HEK293T (cell line): ENCODE measurements around the gene NFIC.
"Not testable (repeated sequence)": the region's sequence is repeated elsewhere in the genome, so short reads cannot be mapped to it uniquely, and the experiment has no call there.

Experiments
- CTCF ChIA-PET: fragments of 350-600 bp; formaldehyde crosslinking; extraction: SDS; loops from one replicate; lab custom pipeline; 2021; ENCODE audit warnings: antibody characterized with exemption, inconsistent platforms; lab: Yijun Ruan, JAX
- POLR2A ChIA-PET: fragments of 350-600 bp; formaldehyde crosslinking; extraction: SDS; loops from one replicate; lab custom pipeline; 2020; ENCODE audit warnings: antibody characterized with exemption, inconsistent platforms; lab: Yijun Ruan, JAX
- DNase-seq: peaks from one replicate; pipeline ENCODE4 v3.0.0; 2012; ENCODE audit warnings: mixed read lengths; ENCODE audit errors: extremely low spot score
- ARNT ChIP-seq: fragments of 450-650 bp; IDR thresholded peaks from 2 replicates; pipeline ENCODE4 v1.6.1; 2017; ENCODE audit warnings: mild to moderate bottlenecking
- BHLHE40 ChIP-seq: fragments of 450-650 bp; IDR thresholded peaks from 2 replicates; pipeline ENCODE4 v1.6.1; 2016; ENCODE audit warnings: mild to moderate bottlenecking, moderate library complexity, borderline replicate concordance
- CTBP1 ChIP-seq: fragments of 450-650 bp; IDR thresholded peaks from 2 replicates; pipeline ENCODE4 v1.6.1; 2016; ENCODE audit warnings: borderline replicate concordance
- ELF4 ChIP-seq: fragments of 450-650 bp; IDR thresholded peaks from 2 replicates; pipeline ENCODE4 v1.6.1; 2017; ENCODE audit warnings: antibody characterized with exemption
- FOXA1 ChIP-seq: fragments of 450-650 bp; IDR thresholded peaks from 2 replicates; pipeline ENCODE4 v1.6.1; 2016; ENCODE audit warnings: mild to moderate bottlenecking
- FOXK2 ChIP-seq: fragments of 450-650 bp; IDR thresholded peaks from 2 replicates; pipeline ENCODE4 v1.6.1; 2016; ENCODE audit warnings: mild to moderate bottlenecking
- FOXM1 ChIP-seq: fragments of 450-650 bp; IDR thresholded peaks from 2 replicates; pipeline ENCODE4 v1.6.1; 2017; ENCODE audit warnings: mild to moderate bottlenecking, borderline replicate concordance
- HDGF ChIP-seq: fragments of 450-650 bp; IDR thresholded peaks from 2 replicates; pipeline ENCODE4 v1.6.1; 2017; ENCODE audit warnings: antibody characterized with exemption, borderline replicate concordance
- L3MBTL2 ChIP-seq: fragments of 450-650 bp; conservative IDR thresholded peaks from 2 replicates; pipeline ENCODE4 v1.6.1; 2016; ENCODE audit warnings: mild to moderate bottlenecking
- LEF1 ChIP-seq: fragments of 450-650 bp; IDR thresholded peaks from 2 replicates; pipeline ENCODE4 v1.6.1; 2017; ENCODE audit warnings: mild to moderate bottlenecking, borderline replicate concordance
- NFRKB ChIP-seq: fragments of 450-650 bp; IDR thresholded peaks from 2 replicates; pipeline ENCODE4 v1.6.1; 2016; ENCODE audit warnings: mild to moderate bottlenecking, moderate library complexity
- SP1 ChIP-seq: fragments of 450-650 bp; IDR thresholded peaks from 2 replicates; pipeline ENCODE4 v1.6.1; 2017
- SUZ12 ChIP-seq: fragments of 450-650 bp; IDR thresholded peaks from 2 replicates; pipeline ENCODE4 v1.6.1; 2016; ENCODE audit warnings: mild to moderate bottlenecking
- TARDBP ChIP-seq: fragments of 450-650 bp; IDR thresholded peaks from 2 replicates; pipeline ENCODE4 v1.6.1; 2016
- ZNF384 ChIP-seq: fragments of 450-650 bp; IDR thresholded peaks from 2 replicates; pipeline ENCODE4 v1.6.1; 2016
- TF ChIP-seq, protein P1 (sequence below): fragments of 450-650 bp; IDR thresholded peaks from 2 replicates; pipeline ENCODE4 v1.6.1; 2016

Gene NFIC

GRCh38 chr19:3420909-3421619 lies 54.7 kb downstream of the NFIC start:
- ChIA-PET CTCF (no interaction called here), POLR2A (interaction anchor here (1.3 kb wide), 1 partner anchor 12 kb away, joined by 3 read pairs; no protein-coding TSS in a partner anchor)
- TF ChIP-seq, protein P1, sequence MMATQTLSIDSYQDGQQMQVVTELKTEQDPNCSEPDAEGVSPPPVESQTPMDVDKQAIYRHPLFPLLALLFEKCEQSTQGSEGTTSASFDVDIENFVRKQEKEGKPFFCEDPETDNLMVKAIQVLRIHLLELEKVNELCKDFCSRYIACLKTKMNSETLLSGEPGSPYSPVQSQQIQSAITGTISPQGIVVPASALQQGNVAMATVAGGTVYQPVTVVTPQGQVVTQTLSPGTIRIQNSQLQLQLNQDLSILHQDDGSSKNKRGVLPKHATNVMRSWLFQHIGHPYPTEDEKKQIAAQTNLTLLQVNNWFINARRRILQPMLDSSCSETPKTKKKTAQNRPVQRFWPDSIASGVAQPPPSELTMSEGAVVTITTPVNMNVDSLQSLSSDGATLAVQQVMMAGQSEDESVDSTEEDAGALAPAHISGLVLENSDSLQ = no peak
- TF ChIP-seq TARDBP = no peak
- DNase-seq = no peak

DNA sequence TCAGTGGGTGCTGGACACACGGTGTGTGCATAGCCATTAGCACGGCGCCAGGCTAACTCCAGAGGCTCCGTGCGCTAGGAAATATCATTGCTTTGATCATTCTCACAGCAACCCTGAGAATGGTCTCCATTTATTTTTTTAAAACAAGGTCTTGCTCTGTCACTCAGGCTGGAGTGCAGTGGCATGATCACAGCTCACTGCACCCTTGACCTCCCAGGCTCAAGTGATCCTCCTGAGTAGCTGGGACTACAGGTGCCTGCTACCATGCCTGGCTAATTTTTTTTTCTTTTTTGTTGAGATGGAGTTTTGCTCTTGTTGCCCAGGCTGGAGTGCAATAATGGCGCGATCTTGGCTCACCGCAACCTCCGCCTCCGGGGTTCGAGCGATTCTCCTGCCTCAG lies 55.3 kb downstream of the NFIC start:
- POLR2A ChIA-PET = interaction anchor here (1.3 kb wide), 1 partner anchor 12 kb away, joined by 3 read pairs; no protein-coding TSS in a partner anchor
- DNase-seq, CTCF ChIA-PET: not testable (repeated sequence)

DNA sequence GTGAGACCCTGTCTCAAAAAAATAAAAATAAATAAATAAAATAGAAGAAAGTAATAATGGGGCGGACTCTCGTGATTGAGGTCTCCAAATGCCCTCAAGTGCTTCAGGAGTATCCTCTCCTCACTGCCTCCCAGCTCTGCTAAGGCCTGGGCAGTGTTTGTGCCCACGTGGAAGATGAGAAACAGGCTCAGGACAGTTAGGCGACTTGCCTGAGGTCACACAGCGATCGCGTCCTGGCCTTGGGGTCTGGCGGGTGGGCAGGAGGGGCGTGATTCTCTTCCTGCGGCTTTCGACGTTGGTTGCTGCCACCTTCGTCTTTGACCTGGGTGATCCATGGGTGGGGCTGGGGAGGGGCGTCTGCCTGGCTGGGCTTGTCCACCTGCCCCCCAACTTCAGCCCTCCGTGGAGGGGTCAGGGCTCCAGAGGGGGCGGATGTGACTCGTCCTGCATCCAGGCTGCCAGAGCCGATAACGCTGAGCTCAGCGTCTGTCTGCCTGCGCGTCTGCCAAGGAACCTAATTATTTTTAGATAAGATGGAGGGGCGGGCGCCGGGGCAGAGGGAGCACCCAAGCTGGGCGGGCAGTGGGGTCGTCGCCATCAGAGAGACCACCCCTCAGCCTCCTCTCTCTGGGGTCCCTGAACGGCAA lies 56.9 kb downstream of the NFIC start:
- ChIA-PET CTCF (interaction anchor here (1.1 kb wide), 1 partner anchor 15 kb away, joined by 3 read pairs; no protein-coding TSS in a partner anchor), POLR2A (no interaction called here)
- DNase-seq = no peak
- TF ChIP-seq CTBP1 (no peak), ZNF384 (no peak), FOXK2 (no peak), ELF4 (no peak), LEF1 (no peak), NFRKB (no peak), HDGF (no peak), TARDBP (no peak), ARNT (no peak)

- ChIA-PET POLR2A (no interaction called here), CTCF (no interaction called here)
- no peak for DNase-seq
- TF ChIP-seq SP1 = no peak
- TF ChIP-seq ZNF384 = no peak
- no peak for TF ChIP-seq HDGF
- no peak for TF ChIP-seq SUZ12
- TF ChIP-seq, protein P1 = no peak
- TF ChIP-seq NFRKB = no peak
- no peak for TF ChIP-seq FOXM1
- no peak for TF ChIP-seq LEF1
- TF ChIP-seq BHLHE40 = no peak
Measured at GRCh38 chr19:3426433-3426832, 60.0 kb downstream of the NFIC start.

DNA sequence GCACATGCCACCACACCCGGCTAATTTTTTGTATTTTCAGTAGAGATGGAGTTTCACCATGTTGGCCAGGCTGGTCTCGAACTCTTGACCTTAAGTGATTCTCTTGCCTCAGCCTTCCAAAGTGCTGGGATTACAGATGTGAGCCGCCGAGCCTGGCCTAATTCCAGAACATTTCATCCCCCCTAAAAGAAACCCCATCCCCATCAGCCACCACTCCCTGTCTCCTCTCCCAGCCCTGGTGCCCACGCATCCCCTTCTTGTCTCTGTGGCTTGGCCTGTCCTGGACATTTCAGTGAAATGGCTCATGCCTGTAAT lies 63.9 kb downstream of the NFIC start:
- DNase-seq, POLR2A ChIA-PET: not testable (repeated sequence)
- CTCF ChIA-PET = interaction anchor here (0.6 kb wide), 1 partner anchor 36 kb away, joined by 3 read pairs; no protein-coding TSS in a partner anchor

DNA sequence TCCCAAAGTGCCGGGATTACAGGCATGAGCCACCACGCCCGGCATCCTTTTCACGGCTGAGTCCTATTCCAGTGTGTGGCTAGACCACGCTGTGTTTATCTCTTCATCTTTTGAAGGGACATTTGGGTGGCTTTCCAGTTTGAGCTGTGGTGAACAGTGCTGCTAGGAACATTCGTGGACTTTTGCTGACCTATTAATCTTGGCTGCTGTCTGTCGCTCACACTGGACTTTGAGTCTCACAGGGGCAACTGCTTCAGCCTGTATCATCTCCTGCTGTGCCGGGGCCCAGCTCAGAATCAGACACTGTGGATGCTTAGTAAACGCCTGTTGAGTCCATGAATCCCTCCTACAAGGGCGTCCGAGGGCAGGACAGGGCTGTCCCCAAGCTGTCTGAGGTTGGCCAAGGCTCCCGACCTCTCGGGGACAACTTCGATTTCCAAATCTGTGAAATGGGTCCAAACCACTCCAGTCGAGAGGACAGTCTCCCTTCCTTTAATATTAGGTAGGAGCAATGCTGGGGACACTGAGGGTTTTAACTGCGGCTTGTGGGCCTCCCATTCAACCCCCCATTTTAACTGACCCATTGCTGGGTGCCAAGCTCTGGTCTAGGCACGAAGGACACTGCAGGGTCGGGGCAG lies 65.5 kb downstream of the NFIC start:
- no peak for DNase-seq
- ChIA-PET CTCF (interaction anchor here (0.6 kb wide), 1 partner anchor 39 kb away, joined by 3 read pairs; no protein-coding TSS in a partner anchor), POLR2A (no interaction called here)
- no peak for TF ChIP-seq ARNT
- TF ChIP-seq ELF4 = no peak
- no peak for TF ChIP-seq L3MBTL2
- TF ChIP-seq FOXA1 = no peak
- TF ChIP-seq, protein P1 = no peak
- no peak for TF ChIP-seq SP1

- no peak for TF ChIP-seq HDGF
- TF ChIP-seq ELF4 = no peak
- no peak for TF ChIP-seq FOXK2
- TF ChIP-seq NFRKB = no peak
- TF ChIP-seq, protein P1 = no peak
- no peak for TF ChIP-seq TARDBP
- TF ChIP-seq L3MBTL2 = no peak
- no peak for TF ChIP-seq LEF1
- no peak for TF ChIP-seq SP1
- POLR2A ChIA-PET = interaction anchor here (1.0 kb wide), 1 partner anchor 12 kb away, joined by 3 read pairs; no protein-coding TSS in a partner anchor
- CTCF ChIA-PET = interaction anchor here (1.2 kb wide), 1 partner anchor 98 kb away, joined by 3 read pairs; no protein-coding TSS in a partner anchor
- no peak for DNase-seq
Measured at GRCh38 chr19:3433313-3433712, 66.9 kb downstream of the NFIC start.
